ENCODE data around the gene MARS1. TPM values are rescaled to one million over a fixed set of nuclear protein-coding genes. Genes with fewer than 3 reads are reported as not detected.

The MARS1 gene
- total RNA-seq, 6 experiments from 2014 or later = 53.4 to 66.6 (median 60.4) TPM

- peaks cover 0 to 34% (median 1%) of the 10 kb centered on the region in 4 donors for H3K4me1 ChIP-seq
- intact Hi-C loops (cut with DNase I) = no loop called here
- TF ChIP-seq POLR2A (IDR thresholded peaks at IDR 0.05) = no peak
- no peak for TF ChIP-seq CTCF (IDR thresholded peaks at IDR 0.05)
- WGBS (ENCODE audit: insufficient coverage, low coverage, low lambda C conversion rate, missing lambda C conversion rate) = 0% methylated on average over 8 of the region's 9 CpGs
- H3K4me3 ChIP-seq = peak overlapping the region; percentile 36 to 53 (median 44)
- no peaks in the 10 kb centered on the region for H3K9me3 ChIP-seq
- no peak for ATAC-seq
- no peak overlapping the region for H3K27ac ChIP-seq
- H3K36me3 ChIP-seq = no peaks in the 10 kb centered on the region
- no peaks in the 10 kb centered on the region for H3K27me3 ChIP-seq
- DNase-seq = no peak
Measured at GRCh38 chr12:57461917-57462250, 26.0 kb upstream of the MARS1 start.

GRCh38 chr12:57462251-57462911, 25.5 kb upstream of the MARS1 start:
- Histone ChIP-seq H3K9me3 (no peaks in the 10 kb centered on the region), H3K4me1 (peaks cover 0 to 31% (median 1%) of the 10 kb centered on the region in 4 donors), H3K36me3 (no peaks in the 10 kb centered on the region), H3K27ac (peak overlapping the region; percentile 30 to 53 (median 49)), H3K4me3 (peak overlapping the region; percentile 36 to 53 (median 44)), H3K27me3 (no peaks in the 10 kb centered on the region)
- ATAC-seq (peak; percentile 66 to 79 (median 77)), DNase-seq (peak; percentile 84 to 87 (median 85))
- intact Hi-C loops (cut with DNase I) = no loop called here
- TF ChIP-seq CTCF (IDR thresholded peaks at IDR 0.05) (peak; percentile 94 to 95 (median 95)), POLR2A (IDR thresholded peaks at IDR 0.05) (peak; percentile 5)
- 0% methylated on average over 9 of the region's 28 CpGs for WGBS (ENCODE audit: insufficient coverage, low coverage, low lambda C conversion rate, missing lambda C conversion rate)

DNA sequence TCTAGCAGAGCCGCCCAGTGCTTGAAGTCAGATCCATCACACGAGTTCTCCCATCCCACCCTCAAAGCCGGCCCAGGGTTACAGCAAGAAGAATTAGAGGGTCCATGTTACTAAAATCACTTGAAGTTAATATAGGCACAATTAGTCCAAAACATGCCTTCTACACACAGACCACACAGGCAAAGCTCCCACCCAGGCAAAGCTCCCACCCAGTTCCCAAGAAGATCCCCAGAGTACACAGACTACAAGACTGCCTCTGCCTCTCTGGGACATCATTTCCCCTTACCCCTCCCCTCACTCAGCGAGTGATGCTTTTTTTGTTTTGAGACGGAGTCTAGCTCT, 25.0 kb upstream of the MARS1 start:
- Histone ChIP-seq H3K27me3 (no peaks in the 10 kb centered on the region), H3K4me3 (no peak overlapping the region), H3K36me3 (no peaks in the 10 kb centered on the region), H3K9me3 (no peaks in the 10 kb centered on the region), H3K4me1 (peaks cover 0 to 26% (median 1%) of the 10 kb centered on the region in 4 donors), H3K27ac (no peak overlapping the region)
- ATAC-seq (no peak), DNase-seq (no peak)
- 60% methylated on average over 1 of the region's 5 CpGs for WGBS (ENCODE audit: insufficient coverage, low coverage, low lambda C conversion rate, missing lambda C conversion rate)
- TF ChIP-seq POLR2A (IDR thresholded peaks at IDR 0.05) (no peak), CTCF (IDR thresholded peaks at IDR 0.05) (no peak)
- intact Hi-C loops (cut with DNase I) = no loop called here

GRCh38 chr12:57464569-57464968, 23.3 kb upstream of the MARS1 start:
- ATAC-seq (no peak), DNase-seq (no peak)
- H3K4me3 ChIP-seq = no peak overlapping the region
- TF ChIP-seq POLR2A (IDR thresholded peaks at IDR 0.05) = no peak
- no peak for TF ChIP-seq CTCF (IDR thresholded peaks at IDR 0.05)
- no peaks in the 10 kb centered on the region for H3K27me3 ChIP-seq
- intact Hi-C loops (cut with DNase I) = no loop called here
- H3K27ac ChIP-seq = no peak overlapping the region
- peaks cover 0 to 18% (median under 1%) of the 10 kb centered on the region in 4 donors for H3K4me1 ChIP-seq
- WGBS (ENCODE audit: insufficient coverage, low coverage, low lambda C conversion rate, missing lambda C conversion rate) = 85% methylated on average over 11 of the region's 12 CpGs
- H3K9me3 ChIP-seq = no peaks in the 10 kb centered on the region
- no peaks in the 10 kb centered on the region for H3K36me3 ChIP-seq
